ENCODE measurements around the gene ANAPC16. TPM values are rescaled to one million over a fixed set of nuclear protein-coding genes. Genes with fewer than 3 reads are reported as not detected.

ANAPC16 gene
- 79.2 and 86.3 TPM in 2 replicates for total RNA-seq (ENCODE audit: low replicate concordance)
- long read RNA-seq, transcript ANAPC16-203 (3 exons, 734 nt) = minor isoform, 11 of 162 reads
- long read RNA-seq, transcript ANAPC16-205 (5 exons, 3,567 nt) = minor isoform, 12 of 162 reads
- long read RNA-seq, transcript ANAPC16-201 (4 exons, 3,195 nt) = major isoform, 65 of 162 reads
- long read RNA-seq, partial matches to known transcripts = 2 of 162 reads
- long read RNA-seq, other reads (novel, unspliced or antisense) = 72 of 162 reads

GRCh38 chr10:72215611-72216549 lies at the start of gene ANAPC16, which contains the start of gene ASCC1:
ANAPC16 (plus strand) TSS chr10:72216012; CDS start chr10:72223915, 7,903 bp downstream.
ASCC1 (minus strand) TSS chr10:72216276; CDS start chr10:72213298, 2,978 bp downstream.
- Mint-ChIP-seq H3K4me3 (peak within 1 kb of the TSS; percentile 98), H3K27me3 (no peaks in the 10 kb centered on the region), H3K27ac (peak within 1 kb of the TSS; percentile 98), H3K9me3 (no peaks in the 10 kb centered on the region), H3K36me3 (peaks cover 9% of the 10 kb centered on the region), H3K4me1 (ENCODE audit: unreplicated experiment) (peaks cover 16% of the 10 kb centered on the region)
- TF ChIP-seq CTCF (conservative IDR thresholded peaks at IDR 0.05) = no peak
- peak; percentile 98 for DNase-seq (ENCODE audit: extremely low spot score, unreplicated experiment)

DNA sequence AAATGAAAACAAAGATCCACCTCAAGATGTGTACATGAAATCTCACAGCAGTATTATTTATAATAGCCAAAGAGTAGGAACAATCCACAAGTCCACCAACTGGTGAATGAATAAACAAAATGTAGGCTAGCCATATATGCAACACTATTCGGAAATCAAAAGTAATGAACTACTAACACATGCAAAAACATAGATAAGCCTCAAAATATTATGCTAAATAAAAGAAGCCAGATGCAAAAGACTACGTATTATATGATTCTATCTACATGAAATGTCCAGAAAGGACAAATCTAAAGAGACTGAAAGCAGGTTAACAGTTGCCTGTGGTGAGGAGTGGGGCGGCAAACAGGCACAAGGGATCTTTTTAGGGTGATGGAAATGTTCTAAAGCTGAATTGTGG lies 48.7 kb upstream of the ANAPC16 start:
- Mint-ChIP-seq H3K4me1 (ENCODE audit: unreplicated experiment) (peaks cover 5% of the 10 kb centered on the region), H3K27ac (no peak overlapping the region), H3K36me3 (peaks cover 18% of the 10 kb centered on the region), H3K4me3 (no peak overlapping the region), H3K27me3 (no peaks in the 10 kb centered on the region), H3K9me3 (peaks cover 4% of the 10 kb centered on the region)
- DNase-seq (ENCODE audit: extremely low spot score, unreplicated experiment) = no peak
- no peak for TF ChIP-seq CTCF (conservative IDR thresholded peaks at IDR 0.05)

- peaks cover 4% of the 10 kb centered on the region for H3K9me3 Mint-ChIP-seq
Measured at GRCh38 chr10:72170263-72170662, 45.5 kb upstream of the ANAPC16 start.

GRCh38 chr10:72170733-72171132 lies 45.1 kb upstream of the ANAPC16 start:
- peaks cover 19% of the 10 kb centered on the region for H3K4me1 Mint-ChIP-seq (ENCODE audit: unreplicated experiment)
- peaks cover 21% of the 10 kb centered on the region for H3K36me3 Mint-ChIP-seq
- DNase-seq (ENCODE audit: extremely low spot score, unreplicated experiment) = no peak
- H3K27me3 Mint-ChIP-seq = no peaks in the 10 kb centered on the region
- no peak for TF ChIP-seq CTCF (conservative IDR thresholded peaks at IDR 0.05)
- peaks cover 4% of the 10 kb centered on the region for H3K9me3 Mint-ChIP-seq
- peak overlapping the region; percentile 91 for H3K27ac Mint-ChIP-seq
- H3K4me3 Mint-ChIP-seq = no peak overlapping the region

More at GRCh38 chr10:72170263-72170662, 45.5 kb upstream of the ANAPC16 start:
- no peak for DNase-seq (ENCODE audit: extremely low spot score, unreplicated experiment)
- no peak for TF ChIP-seq CTCF (conservative IDR thresholded peaks at IDR 0.05)
- no peak overlapping the region for H3K4me3 Mint-ChIP-seq
- H3K27ac Mint-ChIP-seq = peak overlapping the region; percentile 75
- peaks cover 19% of the 10 kb centered on the region for H3K4me1 Mint-ChIP-seq (ENCODE audit: unreplicated experiment)
- H3K27me3 Mint-ChIP-seq = no peaks in the 10 kb centered on the region
- H3K36me3 Mint-ChIP-seq = peaks cover 21% of the 10 kb centered on the region

DNA sequence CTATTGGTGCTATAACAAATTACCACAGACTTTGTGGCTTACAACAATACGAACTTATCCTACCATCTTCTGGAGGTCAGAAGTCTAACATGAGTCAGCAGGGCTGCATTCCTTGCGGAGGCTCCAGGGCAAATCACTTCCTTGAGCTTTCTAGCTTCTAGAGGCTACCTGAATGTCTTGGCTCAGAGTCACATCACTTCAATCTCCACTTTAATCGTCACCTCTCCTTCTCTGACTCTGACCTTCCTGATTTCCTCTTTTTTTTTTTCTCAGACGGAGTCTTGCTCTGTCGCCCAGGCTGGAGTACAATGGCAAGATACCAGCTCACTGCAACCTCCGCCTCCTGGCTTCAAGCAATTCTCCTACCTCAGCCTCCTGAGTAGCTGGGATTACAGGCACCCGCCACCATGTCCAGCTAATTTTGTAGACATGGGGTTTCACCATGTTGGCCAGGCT lies 44.6 kb upstream of the ANAPC16 start:
- Mint-ChIP-seq H3K36me3 (peaks cover 21% of the 10 kb centered on the region), H3K27me3 (no peaks in the 10 kb centered on the region), H3K4me1 (ENCODE audit: unreplicated experiment) (peaks cover 19% of the 10 kb centered on the region), H3K9me3 (peaks cover 4% of the 10 kb centered on the region), H3K4me3 (no peak overlapping the region), H3K27ac (peak overlapping the region; percentile 91)
- no peak for DNase-seq (ENCODE audit: extremely low spot score, unreplicated experiment)
- TF ChIP-seq CTCF (conservative IDR thresholded peaks at IDR 0.05) = no peak
